MM.1S (cell line): ENCODE measurements around the gene MAP3K12.

Experiments used
- CTCF ChIP-seq: fragments of 300-600 bp; sonication (generic); IDR thresholded peaks from 2 replicates; pipeline ENCODE4 v1.5.1; 2016; ENCODE audit warnings: antibody characterized with exemption, low read length, mixed read lengths
- EZH2 ChIP-seq: fragments of 300-600 bp; sonication (generic); optimal IDR thresholded peaks from 2 replicates; pipeline ENCODE3; 2017; ENCODE audit warnings: low read depth, mild to moderate bottlenecking, antibody characterized with exemption, low read length, mixed read lengths
- EZH2phosphoT487 ChIP-seq: fragments of 300-600 bp; sonication (generic); IDR thresholded peaks from 2 replicates; pipeline ENCODE4 v1.6.1; 2018; ENCODE audit warnings: antibody characterized with exemption, low read length

GRCh38 chr12:53466640-53467039 is 32.6 kb downstream of the MAP3K12 start:
- TF ChIP-seq CTCF = no peak
- no peak for TF ChIP-seq EZH2
- no peak for TF ChIP-seq EZH2phosphoT487
